Upper lobe of left lung (tissue), 4 donors: ENCODE results near the gene PTGR2.
A peak's percentile ranks its signal among the peaks of the same experiment; 100 is the strongest.

Source experiments
- EP300 ChIP-seq, 4 donors: sonication (generic); formaldehyde crosslinking; IDR thresholded peaks; one replicate each; pipeline ENCODE4 v1.5.1; 2017; ENCODE audit warnings: antibody characterized with exemption in 4 of 4, control low read depth in 2 of 4
- TF ChIP-seq, protein P1 (sequence below), 6 experiments: fragments of 450-650 bp in 4 of 6; fragments of 200-600 bp in 2 of 6; sonication (generic) in 2 of 6; IDR thresholded peaks; one replicate each; pipeline ENCODE4 v1.5.1; 2016 to 2019; ENCODE audit warnings: antibody characterized with exemption in 6 of 6

GRCh38 chr14:73851567-73852382 is at the start of gene PTGR2:
- TF ChIP-seq, protein P1, sequence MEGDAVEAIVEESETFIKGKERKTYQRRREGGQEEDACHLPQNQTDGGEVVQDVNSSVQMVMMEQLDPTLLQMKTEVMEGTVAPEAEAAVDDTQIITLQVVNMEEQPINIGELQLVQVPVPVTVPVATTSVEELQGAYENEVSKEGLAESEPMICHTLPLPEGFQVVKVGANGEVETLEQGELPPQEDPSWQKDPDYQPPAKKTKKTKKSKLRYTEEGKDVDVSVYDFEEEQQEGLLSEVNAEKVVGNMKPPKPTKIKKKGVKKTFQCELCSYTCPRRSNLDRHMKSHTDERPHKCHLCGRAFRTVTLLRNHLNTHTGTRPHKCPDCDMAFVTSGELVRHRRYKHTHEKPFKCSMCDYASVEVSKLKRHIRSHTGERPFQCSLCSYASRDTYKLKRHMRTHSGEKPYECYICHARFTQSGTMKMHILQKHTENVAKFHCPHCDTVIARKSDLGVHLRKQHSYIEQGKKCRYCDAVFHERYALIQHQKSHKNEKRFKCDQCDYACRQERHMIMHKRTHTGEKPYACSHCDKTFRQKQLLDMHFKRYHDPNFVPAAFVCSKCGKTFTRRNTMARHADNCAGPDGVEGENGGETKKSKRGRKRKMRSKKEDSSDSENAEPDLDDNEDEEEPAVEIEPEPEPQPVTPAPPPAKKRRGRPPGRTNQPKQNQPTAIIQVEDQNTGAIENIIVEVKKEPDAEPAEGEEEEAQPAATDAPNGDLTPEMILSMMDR (IDR thresholded peaks at IDR 0.05): peak in 5 of 6 experiments; percentile 6 to 77 (median 48)
- peak in 1 of 4 donors; percentile 52 for TF ChIP-seq EP300 (IDR thresholded peaks at IDR 0.05)
